B cell (primary cell): Measurements from ENCODE around the gene CDC42EP4.

Experiments used
- EZH2 ChIP-seq: IDR thresholded peaks from 2 replicates; pipeline ENCODE4 v1.6.1; 2012; ENCODE audit warnings: borderline replicate concordance, low read depth, mild to moderate bottlenecking, moderate library complexity, low read length; ENCODE audit not compliant: insufficient read depth, poor library complexity, severe bottlenecking
- TF ChIP-seq, protein P1 (sequence below): fragments of 200-600 bp; IDR thresholded peaks from one replicate; pipeline ENCODE4 v1.8.0; 2022; ENCODE audit warnings: antibody characterized with exemption, mild to moderate bottlenecking

DNA sequence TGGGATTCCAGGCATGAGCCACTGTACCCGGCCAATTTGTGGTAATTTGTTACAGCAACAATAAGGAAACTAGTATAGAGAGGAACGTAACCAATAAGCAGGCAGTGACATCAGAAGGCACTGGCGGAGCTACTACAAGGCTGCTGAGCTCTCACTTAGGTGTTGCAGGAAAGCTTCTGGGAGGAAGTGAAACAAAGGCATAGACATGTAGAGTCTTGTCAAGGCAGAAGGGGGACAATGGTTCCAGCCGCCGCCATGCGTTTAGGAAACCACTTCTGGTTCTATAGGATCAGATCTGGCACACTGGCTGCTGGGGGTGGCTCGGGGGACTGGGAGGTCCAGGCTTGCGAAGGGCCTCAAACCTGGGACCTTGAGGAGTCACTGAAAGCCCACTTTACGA, 40.7 kb downstream of the CDC42EP4 start:
- TF ChIP-seq, protein P1, sequence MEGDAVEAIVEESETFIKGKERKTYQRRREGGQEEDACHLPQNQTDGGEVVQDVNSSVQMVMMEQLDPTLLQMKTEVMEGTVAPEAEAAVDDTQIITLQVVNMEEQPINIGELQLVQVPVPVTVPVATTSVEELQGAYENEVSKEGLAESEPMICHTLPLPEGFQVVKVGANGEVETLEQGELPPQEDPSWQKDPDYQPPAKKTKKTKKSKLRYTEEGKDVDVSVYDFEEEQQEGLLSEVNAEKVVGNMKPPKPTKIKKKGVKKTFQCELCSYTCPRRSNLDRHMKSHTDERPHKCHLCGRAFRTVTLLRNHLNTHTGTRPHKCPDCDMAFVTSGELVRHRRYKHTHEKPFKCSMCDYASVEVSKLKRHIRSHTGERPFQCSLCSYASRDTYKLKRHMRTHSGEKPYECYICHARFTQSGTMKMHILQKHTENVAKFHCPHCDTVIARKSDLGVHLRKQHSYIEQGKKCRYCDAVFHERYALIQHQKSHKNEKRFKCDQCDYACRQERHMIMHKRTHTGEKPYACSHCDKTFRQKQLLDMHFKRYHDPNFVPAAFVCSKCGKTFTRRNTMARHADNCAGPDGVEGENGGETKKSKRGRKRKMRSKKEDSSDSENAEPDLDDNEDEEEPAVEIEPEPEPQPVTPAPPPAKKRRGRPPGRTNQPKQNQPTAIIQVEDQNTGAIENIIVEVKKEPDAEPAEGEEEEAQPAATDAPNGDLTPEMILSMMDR = no peak
- TF ChIP-seq EZH2 = no peak
